IMR-90 (cell line): ENCODE measurements around the gene TEAD2.

Experiments used
- BHLHE40 ChIP-seq: fragments of 150-350 bp; IDR thresholded peaks from 2 replicates; pipeline ENCODE4 v1.6.1; 2016; ENCODE audit warnings: mild to moderate bottlenecking, low read depth, low read length
- CEBPB ChIP-seq: IDR thresholded peaks from 2 replicates; pipeline ENCODE4 v1.6.1; 2012; ENCODE audit warnings: low read depth, low read length, improper control_type of control experiment
- MAFK ChIP-seq: IDR thresholded peaks from 2 replicates; pipeline ENCODE4 v1.6.1; 2012; ENCODE audit warnings: low read depth, low read length, improper control_type of control experiment
- MAZ ChIP-seq: IDR thresholded peaks from 2 replicates; pipeline ENCODE4 v1.6.1; 2012; ENCODE audit warnings: low read depth, mild to moderate bottlenecking, low read length, improper control_type of control experiment, moderate library complexity, borderline replicate concordance
- MXI1 ChIP-seq: IDR thresholded peaks from 2 replicates; pipeline ENCODE4 v1.6.1; 2012; ENCODE audit warnings: low read depth, mild to moderate bottlenecking, low read length, moderate library complexity, borderline replicate concordance
- POLR2A ChIP-seq: IDR thresholded peaks from 2 replicates; pipeline ENCODE4 v1.6.1; 2012; ENCODE audit warnings: mild to moderate bottlenecking, low read depth, low read length
- RAD21 ChIP-seq: IDR thresholded peaks from 2 replicates; pipeline ENCODE4 v1.6.1; 2012; ENCODE audit warnings: low read length, improper control_type of control experiment
- RCOR1 ChIP-seq: IDR thresholded peaks from 2 replicates; pipeline ENCODE4 v1.6.1; 2012; ENCODE audit warnings: mild to moderate bottlenecking, low read length, improper control_type of control experiment; ENCODE audit not compliant: insufficient replicate concordance
- RFX5 ChIP-seq: IDR thresholded peaks from 2 replicates; pipeline ENCODE4 v1.8.0; 2012; ENCODE audit warnings: low read depth, mild to moderate bottlenecking, low read length, moderate library complexity
- TF ChIP-seq, protein P1 (sequence below): conservative IDR thresholded peaks from 2 replicates; pipeline ENCODE4 v1.5.1; 2012; ENCODE audit warnings: mild to moderate bottlenecking, low read depth, low read length, improper control_type of control experiment
- TF ChIP-seq, protein P2 (sequence below): fragments of 150-350 bp; IDR thresholded peaks from 2 replicates; pipeline ENCODE4 v1.6.1; 2017; ENCODE audit warnings: mild to moderate bottlenecking, antibody characterized with exemption, low read length, low read depth

DNA sequence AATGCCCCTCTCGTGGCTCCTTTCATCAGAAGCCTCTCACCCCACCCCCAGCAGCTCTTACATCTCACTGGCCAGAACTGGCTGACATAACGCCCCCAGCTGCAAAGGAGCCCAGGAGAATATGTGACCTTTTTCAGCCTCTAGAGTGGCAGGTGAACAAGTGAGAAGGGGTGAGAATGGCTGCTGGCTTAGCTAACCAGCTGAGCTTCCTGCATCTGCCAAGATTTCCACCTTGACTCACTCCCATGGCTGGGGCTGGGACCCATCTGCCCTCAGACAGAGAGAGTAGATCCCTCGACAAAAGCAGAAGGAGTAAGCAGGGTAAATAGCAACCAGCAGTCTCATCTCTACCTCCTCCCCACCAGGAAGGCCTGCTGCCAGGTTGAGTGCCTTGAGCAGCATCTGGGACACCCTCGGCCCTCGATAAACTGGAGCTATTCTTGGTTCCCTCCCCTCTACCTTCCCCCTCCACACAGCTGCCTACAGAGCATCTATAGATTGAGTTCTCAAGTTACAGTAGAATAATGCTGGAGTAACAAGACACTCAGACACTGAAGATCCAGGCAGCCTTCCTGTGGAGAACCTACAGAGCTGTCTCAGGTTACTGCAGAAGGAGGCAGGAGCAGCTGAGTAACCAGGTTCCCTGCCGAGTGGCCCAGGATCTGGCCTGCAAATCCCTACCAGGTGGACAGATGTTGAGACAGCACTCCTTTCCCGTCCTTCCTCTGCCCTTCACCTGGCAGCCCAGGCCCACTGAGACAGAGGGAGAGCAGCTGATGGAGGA is 41.4 kb upstream of the TEAD2 start:
- TF ChIP-seq, protein P1, sequence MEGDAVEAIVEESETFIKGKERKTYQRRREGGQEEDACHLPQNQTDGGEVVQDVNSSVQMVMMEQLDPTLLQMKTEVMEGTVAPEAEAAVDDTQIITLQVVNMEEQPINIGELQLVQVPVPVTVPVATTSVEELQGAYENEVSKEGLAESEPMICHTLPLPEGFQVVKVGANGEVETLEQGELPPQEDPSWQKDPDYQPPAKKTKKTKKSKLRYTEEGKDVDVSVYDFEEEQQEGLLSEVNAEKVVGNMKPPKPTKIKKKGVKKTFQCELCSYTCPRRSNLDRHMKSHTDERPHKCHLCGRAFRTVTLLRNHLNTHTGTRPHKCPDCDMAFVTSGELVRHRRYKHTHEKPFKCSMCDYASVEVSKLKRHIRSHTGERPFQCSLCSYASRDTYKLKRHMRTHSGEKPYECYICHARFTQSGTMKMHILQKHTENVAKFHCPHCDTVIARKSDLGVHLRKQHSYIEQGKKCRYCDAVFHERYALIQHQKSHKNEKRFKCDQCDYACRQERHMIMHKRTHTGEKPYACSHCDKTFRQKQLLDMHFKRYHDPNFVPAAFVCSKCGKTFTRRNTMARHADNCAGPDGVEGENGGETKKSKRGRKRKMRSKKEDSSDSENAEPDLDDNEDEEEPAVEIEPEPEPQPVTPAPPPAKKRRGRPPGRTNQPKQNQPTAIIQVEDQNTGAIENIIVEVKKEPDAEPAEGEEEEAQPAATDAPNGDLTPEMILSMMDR = no peak
- TF ChIP-seq MAFK = no peak
- TF ChIP-seq, protein P2, sequence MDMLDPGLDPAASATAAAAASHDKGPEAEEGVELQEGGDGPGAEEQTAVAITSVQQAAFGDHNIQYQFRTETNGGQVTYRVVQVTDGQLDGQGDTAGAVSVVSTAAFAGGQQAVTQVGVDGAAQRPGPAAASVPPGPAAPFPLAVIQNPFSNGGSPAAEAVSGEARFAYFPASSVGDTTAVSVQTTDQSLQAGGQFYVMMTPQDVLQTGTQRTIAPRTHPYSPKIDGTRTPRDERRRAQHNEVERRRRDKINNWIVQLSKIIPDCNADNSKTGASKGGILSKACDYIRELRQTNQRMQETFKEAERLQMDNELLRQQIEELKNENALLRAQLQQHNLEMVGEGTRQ = no peak
- no peak for TF ChIP-seq RFX5
- TF ChIP-seq RCOR1 = no peak
- TF ChIP-seq POLR2A = no peak
- no peak for TF ChIP-seq RAD21
- no peak for TF ChIP-seq CEBPB
- TF ChIP-seq BHLHE40 = no peak
- no peak for TF ChIP-seq MAZ
- TF ChIP-seq MXI1 = no peak
